AG09319 (cell line): Measurements from ENCODE around the gene AKAP5.

Source experiments
- DNase-seq: peaks from one replicate; pipeline ENCODE4 v3.0.0-alpha.2; 2010; ENCODE audit warnings: low read depth; ENCODE audit errors: extremely low read depth
- CTCF ChIP-seq: IDR thresholded peaks from 2 replicates; pipeline ENCODE4 v1.5.1; 2011; ENCODE audit warnings: low read depth, mild to moderate bottlenecking, inconsistent platforms, low read length, moderate library complexity

AKAP5 gene

DNA sequence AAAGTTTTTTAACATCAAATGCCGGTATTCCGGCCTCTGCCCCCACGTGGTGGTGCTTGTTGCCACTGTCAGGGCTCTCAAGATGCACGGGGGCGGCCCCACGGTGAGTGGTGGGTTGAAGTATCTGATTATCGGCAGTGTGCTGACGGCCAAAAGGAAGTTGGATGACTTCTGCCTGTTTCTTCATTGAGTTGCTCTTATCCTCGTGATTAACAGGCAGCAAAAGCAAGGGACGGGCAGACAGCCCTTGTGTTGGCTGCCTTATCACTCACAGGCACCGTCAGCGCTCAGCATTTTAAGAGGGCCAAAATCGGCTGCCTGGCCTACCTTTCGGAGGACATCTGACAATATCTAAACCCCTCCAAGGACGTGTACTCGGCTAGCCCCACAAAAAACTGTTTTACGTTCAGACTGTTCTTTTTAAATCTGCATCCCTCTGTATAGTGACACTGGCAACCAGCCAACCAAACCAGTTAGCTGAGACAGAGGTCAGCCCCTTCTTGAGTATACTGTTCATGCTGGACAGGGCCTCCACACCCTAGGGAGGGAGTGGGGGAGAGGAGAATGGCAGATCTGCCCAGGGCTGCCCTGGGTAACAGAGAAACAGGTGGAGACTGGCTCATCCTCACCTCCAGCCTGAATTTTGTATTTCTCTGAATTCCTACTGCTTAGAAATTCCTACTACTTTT lies 22.9 kb upstream of the AKAP5 start:
- no peak for DNase-seq
- no peak for TF ChIP-seq CTCF

GRCh38 chr14:64444140-64444539 lies 21.2 kb upstream of the AKAP5 start:
- TF ChIP-seq CTCF = no peak
- DNase-seq = no peak

DNA sequence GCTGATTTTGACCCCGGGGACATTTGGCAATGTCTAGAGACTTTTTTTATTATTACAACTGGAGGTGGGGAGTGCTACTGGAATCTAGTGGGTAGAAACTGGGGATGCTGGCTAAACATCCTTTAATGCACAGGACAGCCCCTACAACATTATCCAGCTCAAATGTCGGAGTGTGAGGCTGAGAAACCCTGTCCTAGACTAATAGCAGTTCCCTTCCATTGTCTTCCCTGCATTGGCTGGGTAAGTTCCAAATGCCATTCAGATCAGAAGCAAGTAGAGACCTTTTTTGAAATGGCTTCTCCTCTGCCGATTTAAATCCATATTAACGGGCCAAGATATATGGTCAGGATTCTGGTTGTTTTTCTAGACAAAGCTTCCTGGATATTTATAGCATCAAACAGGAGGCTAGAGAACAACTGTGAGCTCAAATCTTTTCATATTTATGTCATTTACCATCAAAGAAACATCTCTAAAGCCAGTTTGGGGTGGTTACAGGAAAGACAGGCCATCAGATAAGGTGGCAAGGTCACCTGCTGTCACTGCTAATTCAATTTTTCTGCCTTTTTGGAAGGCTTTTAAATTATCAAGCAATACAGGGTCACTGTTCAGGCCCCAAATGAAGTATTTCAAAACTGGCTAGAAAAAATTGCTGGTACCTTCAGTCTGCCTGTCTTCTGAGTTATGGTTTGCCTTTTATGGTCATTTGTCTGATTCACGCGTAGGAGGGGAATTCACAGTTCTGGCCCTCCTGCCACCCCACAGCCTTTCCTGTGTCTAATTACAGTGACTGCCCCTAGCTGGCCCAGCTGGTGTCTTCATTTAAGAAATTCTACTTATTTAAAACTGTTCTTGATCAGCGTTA lies 20.1 kb upstream of the AKAP5 start:
- DNase-seq = no peak
- TF ChIP-seq CTCF = no peak

DNA sequence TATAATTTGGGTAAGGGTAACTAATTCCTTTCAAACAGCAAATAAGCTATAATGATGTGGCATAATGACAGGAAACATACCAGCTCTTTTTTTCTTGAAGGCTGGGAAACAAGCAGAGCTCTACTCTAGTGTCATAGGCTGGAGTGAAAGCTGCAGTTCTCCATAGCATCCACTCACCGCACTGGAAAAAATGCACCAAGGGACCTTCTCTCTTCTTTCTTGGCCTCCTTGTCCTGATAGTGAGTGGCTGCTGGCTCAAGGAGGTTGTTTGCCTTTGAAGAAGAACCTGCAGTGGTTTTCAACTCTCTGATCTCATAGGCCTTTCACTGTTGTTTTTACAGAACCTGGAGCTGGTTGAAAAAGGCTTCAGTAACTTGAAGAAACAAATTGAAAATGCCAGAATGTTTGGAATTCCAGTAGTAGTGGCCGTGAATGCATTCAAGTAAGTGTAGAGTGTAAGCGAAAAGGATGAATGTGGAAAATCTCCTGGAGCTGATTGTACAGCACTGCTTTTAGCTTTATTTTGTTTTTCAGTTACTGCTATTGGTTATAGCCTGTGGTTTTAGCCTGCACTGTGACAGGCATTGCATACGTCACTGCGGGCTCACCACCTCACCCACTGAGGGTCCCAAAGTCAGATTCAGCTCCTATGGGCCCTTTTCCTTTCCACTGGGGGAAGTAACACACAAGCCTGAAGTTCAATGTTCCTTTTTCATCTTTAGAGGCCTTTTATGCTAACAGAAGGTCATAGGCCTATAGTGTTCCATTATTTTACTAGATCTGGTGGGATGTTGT lies 17.2 kb upstream of the AKAP5 start:
- no peak for DNase-seq
- TF ChIP-seq CTCF = no peak

DNA sequence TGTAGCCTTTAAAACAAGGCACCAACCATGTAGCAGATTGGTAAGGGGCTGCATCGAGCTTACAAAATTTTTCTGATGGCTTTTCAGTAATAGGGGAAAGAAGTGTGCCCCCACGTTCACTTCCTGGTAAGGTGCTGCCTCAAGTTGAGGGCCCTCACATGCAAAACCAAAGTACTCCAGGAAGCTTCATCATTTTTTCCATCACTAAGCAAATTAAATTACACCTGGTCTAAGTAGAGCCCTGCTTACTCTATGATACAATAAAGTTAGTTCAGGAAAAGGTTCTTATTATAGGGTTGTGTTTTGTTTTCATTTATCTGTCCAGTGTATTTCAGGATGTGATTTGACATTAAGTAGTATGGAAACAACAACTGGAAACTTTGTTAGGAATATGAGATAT lies 15.0 kb upstream of the AKAP5 start:
- TF ChIP-seq CTCF = no peak
- DNase-seq = no peak

DNA sequence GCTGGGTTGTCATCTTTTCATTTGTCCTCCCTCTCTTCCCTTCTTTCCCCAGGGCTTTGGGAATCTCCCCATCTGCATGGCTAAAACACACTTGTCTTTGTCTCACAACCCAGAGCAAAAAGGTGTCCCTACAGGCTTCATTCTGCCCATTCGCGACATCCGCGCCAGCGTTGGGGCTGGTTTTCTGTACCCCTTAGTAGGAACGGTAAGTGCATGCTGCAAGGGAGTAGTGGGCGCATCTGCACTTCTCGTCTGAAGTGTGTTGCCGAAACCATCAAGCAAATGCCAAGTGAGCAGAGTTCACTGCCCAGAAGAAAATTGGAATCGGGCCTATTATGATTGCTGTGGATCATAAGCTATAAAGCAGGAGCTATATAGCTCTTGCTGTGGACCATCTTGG lies 10.6 kb upstream of the AKAP5 start:
- TF ChIP-seq CTCF = no peak
- no peak for DNase-seq
